Activated CD4-positive, CD25-positive, alpha-beta regulatory T cell treated with anti-CD3 and anti-CD28 coated beads, Interleukin-2, amount 50 U/mL, for 24 hours (primary cell): ENCODE results near the gene USP38.
"Not testable (repeated sequence)": the region's sequence is repeated elsewhere in the genome, so short reads cannot be mapped to it uniquely, and the experiment has no call there.

Experiments used
- ATAC-seq, 2 donors: fragments of 150-1000 bp; cut with Tn5 transposase; one replicate each; pipeline ENCODE4 v1.10.0; 2021; ENCODE audit warnings: mild to moderate bottlenecking in 1 of 2, moderate library complexity in 1 of 2

The USP38 gene, protein sequence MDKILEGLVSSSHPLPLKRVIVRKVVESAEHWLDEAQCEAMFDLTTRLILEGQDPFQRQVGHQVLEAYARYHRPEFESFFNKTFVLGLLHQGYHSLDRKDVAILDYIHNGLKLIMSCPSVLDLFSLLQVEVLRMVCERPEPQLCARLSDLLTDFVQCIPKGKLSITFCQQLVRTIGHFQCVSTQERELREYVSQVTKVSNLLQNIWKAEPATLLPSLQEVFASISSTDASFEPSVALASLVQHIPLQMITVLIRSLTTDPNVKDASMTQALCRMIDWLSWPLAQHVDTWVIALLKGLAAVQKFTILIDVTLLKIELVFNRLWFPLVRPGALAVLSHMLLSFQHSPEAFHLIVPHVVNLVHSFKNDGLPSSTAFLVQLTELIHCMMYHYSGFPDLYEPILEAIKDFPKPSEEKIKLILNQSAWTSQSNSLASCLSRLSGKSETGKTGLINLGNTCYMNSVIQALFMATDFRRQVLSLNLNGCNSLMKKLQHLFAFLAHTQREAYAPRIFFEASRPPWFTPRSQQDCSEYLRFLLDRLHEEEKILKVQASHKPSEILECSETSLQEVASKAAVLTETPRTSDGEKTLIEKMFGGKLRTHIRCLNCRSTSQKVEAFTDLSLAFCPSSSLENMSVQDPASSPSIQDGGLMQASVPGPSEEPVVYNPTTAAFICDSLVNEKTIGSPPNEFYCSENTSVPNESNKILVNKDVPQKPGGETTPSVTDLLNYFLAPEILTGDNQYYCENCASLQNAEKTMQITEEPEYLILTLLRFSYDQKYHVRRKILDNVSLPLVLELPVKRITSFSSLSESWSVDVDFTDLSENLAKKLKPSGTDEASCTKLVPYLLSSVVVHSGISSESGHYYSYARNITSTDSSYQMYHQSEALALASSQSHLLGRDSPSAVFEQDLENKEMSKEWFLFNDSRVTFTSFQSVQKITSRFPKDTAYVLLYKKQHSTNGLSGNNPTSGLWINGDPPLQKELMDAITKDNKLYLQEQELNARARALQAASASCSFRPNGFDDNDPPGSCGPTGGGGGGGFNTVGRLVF

DNA sequence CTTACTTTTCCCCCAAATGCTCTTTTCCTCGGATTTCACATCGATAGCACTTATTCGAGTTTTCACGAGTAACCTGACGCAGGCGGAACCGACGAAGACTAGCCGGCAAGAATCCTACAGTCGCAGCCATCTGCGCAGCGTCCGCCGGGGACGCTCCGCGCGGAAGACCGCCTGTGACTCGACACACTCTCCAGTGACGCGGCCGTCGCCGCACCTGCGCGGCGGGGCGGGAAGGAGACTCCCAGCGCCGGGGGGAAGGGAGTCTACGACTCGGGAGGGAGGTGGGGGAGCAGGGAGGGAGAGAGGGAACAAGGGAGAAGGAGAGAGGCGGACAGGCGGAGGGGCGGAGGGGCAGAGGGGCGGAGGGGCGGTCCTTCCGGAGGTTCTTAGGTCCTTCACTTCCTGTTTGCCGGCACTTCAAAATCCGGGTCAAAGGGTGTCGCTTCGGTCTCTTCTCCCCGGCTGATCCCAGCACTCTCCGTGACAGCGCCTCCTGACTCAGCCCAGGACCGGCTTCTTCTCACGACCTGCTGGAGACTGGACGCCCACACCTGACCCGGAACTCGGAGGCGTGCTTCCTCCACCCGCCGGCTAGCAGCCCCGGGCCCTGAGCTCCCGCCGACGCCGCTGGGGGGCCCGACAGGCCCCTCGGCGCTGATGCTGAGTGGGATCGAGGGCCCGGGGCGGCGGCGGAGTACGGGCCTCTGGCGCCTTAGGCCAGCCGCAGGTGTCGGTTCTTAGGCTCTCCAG lies at the start of gene USP38:
TSS of gene USP38 (plus strand) at position 415 of the 750 bp plus-strand sequence. CDS start 534 bp downstream, outside the sequence.
- peak; percentile 89 to 90 for ATAC-seq

DNA sequence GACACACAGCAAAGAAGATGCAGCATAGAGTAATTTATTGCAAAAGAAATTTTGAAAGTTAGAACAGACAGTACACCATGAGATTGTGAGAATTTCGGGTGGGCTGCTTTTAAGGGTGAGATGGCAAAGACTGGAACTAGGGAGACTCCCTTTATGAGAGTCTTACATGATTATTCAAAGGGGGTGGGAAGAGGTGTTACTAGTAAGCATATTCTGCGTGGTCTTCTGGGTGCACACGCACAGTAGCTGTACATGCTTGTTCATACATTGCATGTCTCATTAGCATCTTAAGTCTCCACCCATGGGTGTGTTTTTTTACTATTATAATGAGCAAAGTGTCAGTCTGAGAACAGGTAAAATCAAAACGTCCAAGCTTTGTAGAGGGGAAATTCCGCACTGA lies 49.4 kb upstream of the USP38 start:
- no peak for ATAC-seq

DNA sequence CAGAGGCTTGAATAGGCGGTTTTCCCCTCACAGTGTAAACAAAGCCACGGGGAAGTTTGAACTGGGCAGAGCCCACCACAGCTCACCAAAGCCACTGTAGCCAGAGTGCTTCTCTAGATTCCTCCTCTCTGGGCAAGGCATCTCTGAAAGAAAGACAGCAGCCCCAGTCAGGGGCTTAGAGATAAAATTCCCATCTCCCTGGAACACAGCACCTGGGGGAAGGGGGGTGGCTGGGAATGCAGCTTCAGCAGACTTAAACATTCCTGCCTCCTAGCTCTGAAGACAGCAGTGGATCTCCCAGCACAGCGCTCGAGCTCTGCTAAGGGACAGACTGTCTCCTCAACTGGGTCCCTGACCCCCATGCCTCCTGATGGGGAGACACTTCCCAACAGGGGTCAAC lies 44.0 kb upstream of the USP38 start:
- no peak for ATAC-seq

DNA sequence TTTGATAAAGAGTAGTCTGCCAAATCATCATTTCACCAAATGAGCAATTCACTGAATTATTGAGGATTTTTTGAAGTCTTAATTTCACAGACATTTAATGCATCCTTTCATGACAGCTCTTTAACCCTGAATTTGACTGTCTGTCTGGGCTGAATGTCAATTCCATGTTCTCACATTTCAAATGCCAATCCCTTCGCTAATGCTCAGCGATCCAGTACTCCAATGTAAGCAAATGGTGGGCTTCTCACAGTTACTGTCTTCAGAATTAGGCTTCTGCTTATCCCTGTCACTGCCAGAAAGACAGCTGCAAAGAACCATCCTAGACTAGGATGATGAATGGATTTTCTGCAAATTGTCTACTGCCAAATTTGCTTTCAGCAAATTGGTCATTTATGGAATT lies 36.2 kb upstream of the USP38 start:
- no peak for ATAC-seq

DNA sequence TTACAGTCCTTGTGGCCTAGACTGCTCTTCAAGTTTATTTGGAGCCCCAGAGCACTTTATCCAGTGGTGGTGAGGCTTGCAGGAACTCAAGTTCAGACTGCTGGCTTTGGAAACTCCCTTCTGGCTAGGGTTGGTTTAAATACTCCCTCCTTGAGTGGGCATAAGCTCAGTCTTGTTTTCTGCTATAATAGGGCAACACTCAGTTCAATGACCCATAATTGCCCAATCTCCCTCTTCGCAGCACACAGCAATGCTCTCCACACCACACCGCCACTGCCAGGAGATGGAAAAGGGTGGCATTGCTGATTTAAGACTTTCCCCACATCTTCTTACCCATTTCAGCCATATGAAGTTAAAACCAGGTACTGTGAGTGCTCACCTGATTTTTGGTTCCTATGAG lies 27.9 kb upstream of the USP38 start:
- ATAC-seq = no peak

DNA sequence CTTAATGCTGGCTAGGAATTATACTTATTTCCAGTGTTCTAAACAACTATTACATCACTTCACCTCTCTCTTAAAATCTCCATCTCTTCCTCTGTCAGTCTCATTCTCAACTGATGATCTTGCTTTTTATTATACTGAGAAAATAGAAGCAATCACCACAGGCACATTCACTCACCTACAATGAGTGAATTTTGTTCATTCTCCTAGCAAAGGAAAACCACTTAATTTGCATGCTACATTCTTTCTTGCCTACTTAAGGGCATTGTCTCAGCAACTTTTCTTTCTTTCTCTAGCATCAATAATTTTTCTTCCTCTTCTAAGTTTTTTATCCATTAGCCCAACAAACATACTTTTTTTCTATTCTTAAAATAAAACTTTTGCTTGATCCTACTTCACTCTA lies 21.1 kb upstream of the USP38 start:
- ATAC-seq = no peak

DNA sequence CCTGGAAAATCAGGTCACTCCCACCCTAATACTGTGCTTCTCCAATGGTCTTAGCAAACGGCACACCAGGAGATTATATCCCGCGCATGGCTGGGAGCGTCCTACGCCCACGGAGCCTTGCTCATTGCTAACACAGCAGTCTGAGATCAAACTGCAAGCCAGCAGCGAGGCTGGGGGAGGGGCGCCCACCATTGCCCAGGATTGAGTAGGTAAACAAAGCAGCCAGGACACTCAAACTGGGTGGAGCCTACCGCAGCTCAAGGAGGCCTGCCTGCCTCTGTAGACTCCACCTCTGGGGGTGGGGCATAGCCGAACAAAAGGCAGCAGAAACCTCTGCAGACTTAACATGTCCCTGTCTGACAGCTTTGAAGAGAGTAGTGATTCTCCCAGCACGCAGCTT lies 18.0 kb upstream of the USP38 start:
- ATAC-seq = not testable (repeated sequence)

DNA sequence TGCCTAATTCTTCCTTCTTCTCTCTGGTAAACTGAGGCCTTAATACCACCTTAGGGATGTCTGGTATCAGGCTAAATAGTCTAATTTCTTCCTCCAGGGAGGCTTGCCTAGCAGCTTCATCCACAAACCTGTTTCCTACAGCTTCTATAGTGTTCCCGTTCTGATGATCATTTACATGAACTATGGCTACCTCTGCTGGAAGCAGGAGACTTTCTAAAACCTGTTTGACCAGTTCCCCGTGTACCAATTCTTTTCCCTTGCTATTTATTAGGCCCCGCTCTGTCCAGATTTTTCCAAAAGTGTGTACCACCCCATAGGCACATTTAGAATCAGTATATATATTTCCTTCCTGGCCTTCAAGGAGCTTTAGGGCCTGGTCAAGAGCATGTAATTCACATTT lies 5.8 kb upstream of the USP38 start:
- no peak for ATAC-seq

DNA sequence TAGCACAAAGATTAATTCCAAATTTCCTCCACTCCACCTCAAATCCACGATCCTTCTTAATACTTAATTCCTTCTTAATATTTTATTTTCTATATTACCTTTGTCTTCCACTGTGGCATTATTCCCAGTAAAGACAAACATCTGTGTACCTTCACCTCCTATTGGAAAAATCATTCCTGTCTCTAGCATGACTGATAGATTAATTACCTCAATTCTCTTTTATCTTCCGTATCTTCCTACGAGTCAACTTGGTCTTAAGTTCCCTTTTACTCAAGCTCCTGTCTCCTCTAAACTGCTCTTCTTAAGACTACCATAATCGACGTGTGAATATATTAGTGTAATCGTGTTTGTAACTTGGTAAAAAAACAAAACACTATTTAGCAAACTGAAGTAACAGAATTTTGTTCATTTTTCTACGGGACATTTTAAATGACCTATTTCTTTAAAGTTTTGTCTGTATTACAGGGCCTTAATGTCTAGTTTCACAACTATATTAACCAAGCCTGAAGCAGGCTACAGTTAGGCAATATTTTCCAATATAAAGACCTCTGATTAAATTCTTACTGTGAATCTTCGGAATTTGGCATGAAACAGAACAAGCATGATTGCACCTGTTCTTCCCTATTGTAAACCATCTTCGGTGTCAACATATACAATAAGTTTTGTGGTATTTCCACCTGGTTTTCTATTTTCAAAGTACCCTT lies 1.1 kb upstream of the USP38 start:
- ATAC-seq = no peak

DNA sequence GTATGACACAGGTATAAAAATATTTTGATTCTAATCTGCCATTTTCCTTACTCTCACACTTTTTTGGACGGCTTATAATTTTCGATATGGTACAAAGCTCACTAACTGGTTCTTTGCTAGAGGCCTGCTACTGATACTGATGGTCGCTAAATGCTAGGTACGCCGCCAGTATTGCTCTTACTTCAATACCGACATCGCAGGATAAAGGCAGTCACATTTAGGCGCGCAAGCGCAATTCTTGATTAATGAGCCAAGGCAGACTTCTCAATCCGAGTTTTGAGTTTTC lies 557 bp upstream of the USP38 start:
- ATAC-seq = peak; percentile 9 to 18

DNA sequence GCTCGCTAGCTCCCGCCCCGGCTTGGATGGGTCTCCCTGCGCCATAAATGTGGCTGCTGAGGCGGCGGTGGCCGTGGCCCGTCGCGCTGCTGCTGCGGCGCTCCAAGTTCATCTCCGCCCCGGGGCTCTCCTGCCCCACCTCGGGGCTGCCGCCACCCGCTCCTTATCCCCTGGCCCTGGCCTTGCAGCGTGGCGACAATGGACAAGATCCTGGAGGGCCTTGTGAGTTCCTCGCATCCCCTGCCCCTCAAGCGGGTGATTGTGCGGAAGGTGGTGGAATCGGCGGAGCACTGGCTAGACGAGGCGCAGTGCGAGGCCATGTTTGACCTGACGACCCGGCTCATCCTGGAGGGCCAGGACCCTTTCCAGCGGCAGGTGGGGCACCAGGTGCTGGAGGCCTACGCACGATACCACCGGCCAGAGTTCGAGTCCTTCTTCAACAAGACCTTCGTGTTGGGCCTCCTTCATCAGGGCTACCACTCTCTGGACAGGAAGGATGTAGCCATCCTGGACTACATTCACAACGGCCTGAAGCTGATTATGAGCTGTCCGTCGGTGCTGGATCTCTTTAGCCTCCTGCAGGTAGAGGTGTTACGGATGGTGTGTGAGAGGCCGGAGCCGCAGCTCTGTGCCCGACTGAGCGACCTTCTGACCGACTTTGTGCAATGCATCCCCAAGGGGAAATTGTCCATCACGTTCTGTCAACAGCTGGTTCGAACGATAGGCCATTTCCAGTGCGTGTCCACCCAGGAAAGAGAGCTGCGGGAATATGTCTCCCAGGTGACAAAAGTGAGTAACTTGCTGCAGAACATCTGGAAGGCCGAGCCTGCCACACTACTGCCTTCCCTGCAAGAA lies 763 bp downstream of the USP38 start:
- ATAC-seq = peak; percentile 1 to 5

DNA sequence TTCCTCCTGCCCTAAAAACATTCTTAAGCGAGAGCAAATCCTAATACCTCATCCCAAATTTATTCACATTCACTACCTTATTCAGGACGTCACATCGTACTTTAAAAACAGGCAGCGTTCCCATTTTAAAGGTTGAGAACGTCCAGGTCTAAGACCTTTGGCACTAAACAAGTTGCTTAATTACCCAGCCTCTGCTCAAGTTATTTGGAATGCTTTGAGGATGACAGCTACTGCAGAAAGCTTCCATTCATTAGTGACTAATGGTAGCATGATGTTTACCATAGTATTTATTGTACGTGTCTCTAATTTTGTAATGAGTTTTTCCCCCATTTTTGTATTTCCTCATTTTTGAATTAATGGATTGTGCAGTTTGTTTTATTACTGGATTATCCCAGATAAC lies 1.5 kb downstream of the USP38 start:
- no peak for ATAC-seq

DNA sequence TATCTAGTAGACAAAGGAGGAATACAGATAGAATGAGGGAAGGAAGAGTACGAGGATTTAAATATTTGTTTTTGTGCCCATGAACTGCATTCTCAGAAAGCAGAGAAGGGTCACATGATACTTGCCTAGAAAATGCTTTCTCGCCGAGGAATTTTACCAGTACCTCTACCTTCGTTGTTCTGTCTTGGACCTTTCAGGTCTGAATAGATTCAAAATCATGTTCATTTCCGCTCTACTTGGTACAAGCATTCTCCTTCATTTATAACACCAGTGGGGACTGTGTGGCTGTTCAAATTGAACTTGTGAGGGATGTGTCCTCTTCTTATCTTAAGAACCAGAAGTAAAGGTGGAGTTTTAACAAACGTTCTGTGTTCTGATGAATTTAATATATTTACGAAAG lies 1.9 kb downstream of the USP38 start:
- ATAC-seq = no peak

DNA sequence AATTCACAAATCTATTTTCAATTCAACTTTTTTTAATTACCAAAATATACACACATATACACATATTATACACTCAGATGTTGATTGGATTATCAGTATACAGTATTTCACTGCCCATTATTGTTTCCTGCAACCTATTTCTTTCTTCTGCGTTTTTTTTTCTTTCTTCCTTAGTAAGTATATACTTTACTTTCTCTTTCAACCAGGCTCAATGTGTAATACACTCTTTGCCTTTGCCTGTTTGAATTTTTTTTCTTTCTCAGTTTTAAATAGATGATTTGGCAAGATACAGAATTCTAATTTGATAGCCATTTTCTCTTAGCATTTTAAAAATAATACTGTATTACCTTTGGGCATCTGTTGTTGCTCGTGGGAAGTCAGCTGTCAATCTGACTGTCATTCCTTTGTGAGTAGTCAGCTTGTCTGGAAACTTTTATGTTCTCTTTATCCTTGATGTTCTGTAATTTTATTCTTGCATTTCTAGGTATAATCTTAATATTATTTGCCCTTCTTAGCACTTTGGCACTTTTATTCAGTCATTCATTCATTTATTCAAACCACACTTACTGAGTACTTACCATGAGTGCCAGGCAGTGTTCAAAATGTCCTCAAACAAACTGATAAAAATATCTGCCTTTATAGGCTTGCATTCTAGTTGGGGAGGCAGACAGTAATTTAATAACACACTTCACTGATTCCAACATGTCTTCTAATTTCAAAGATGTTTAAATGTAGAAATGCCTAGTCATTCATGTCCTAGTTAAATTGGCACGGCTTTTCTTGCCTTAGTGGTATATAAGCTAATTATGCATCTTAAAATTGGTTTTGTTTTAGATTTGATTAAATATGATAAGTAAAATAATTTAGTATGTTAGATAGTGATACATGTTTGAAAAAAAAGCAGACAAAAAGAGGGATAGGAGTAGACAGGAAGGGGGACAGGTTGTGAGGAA lies 3.7 kb downstream of the USP38 start:
- no peak for ATAC-seq

DNA sequence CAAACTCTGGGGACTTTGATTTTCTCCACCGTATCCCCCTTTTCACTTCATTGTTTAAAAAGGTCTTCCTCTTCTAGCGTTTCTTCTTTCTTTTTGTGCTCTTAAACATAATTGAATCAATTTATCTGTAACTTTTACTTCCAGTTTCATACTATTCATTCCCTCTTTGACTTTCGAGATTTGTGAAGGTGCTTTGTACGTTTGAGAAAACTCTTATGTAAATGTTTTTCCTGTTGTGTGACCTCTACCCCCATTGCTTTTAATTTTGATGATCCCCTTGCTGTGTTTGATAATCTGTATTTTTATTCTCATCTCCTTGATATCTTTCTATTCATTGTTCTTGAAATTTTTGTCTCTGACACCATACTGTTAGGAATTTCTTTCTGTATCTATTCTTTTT lies 4.8 kb downstream of the USP38 start:
- no peak for ATAC-seq

DNA sequence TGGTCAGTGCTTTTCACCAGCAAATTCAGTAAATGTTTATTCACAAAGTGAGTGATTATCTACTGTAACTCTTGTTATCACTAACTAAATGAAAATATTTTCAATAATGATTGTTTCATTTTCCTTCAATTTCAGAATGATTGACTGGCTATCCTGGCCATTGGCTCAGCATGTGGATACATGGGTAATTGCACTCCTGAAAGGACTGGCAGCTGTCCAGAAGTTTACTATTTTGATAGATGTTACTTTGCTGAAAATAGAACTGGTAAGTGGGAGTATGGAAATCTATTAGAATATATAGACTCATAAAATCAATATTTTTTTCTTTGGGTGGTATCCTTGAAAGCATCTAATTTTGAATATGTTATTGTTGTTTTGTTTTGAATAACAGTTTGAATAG lies 10.9 kb downstream of the USP38 start:
- ATAC-seq = no peak

DNA sequence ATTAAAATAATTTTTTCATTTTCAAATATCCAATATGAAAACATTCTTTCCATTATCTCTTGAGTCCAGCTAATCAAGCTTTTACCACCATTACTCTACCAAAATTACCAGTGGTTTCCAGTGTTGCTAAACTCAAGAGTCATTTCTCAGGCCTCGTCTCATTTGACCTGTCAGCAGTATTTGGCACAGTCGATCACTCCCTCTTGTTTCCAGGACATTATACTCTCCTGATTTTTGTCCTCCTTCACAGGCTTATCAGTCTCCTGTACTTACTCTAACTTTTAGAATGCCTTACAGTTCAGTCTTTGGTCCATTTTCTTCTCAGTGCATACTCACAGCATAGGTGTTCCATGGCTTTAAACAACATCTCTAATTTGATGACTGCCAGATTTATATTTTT lies 11.6 kb downstream of the USP38 start:
- ATAC-seq = no peak

DNA sequence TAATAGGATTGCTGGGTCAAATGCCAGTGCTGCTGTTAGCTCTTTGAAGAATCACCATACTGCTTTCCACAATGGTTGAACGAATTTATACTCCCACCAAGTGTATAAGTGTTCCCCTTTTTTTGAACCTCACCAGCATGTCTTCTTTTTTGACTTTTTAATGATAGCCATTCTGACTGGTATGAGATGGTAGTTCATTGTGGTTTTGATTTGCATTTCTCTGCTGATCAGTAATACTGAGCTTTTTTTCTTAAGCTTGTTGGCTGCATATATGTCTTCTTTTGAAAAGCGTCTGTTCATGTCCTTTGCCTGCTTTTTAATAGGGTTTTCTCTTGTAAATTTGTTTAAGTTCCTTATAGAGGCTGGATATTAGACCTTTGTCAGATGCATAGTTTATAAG lies 14.8 kb downstream of the USP38 start:
- ATAC-seq = no peak

DNA sequence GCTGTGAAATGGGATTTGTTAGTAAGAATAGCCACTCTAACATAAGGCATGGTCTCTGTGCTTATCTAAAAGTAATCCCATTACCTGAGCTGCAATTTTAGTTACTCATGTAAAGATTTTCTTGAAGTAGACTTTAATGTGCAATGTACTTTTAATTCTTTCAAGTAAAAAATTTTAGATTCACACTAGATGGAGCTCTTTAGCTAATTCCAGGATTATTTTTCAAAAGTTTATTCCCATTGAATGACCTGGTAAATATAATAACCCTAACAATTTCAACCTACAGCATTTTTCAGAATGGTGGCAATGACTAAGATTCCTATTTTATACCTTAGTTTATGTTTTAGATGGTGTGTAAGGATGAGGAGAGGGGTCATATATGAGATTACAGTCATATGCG lies 18.1 kb downstream of the USP38 start:
- ATAC-seq = no peak

DNA sequence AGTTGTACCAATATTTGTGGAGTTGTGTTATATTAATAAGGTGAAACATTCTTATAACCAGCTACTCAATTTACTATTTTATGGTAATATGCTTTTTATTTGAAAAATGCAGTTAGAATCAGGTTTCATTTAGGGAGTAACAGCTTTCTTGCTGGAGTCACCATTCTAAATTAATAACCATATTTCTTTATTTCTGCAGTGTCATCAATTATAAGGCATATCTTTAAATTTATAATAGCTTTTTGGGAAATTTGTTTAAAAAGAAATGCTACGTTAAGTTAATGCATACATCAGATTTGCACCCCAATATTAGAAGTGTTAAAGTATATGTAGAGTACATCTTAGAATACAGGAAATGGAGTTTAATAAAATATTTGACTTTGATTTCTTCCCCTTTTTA lies 18.9 kb downstream of the USP38 start:
- ATAC-seq = no peak
